DMS153 treated with DMSO at 0.1 percent for 48 hours (cell line): ENCODE measurements around the gene POU2F1.

Source experiments
- DNase-seq: peaks from one replicate; lab custom pipeline; 2025; ENCODE audit not compliant: unreplicated experiment; lab: John Stamatoyannopoulos, UW

Gene POU2F1

GRCh38 chr1:167268347-167268787 lies 47.7 kb downstream of the POU2F1 start:
- DNase-seq: no peak

- no peak for DNase-seq
These were observed 49.8 kb downstream of the POU2F1 start for GRCh38 chr1:167270349-167271092.

GRCh38 chr1:167272369-167272957 lies 51.8 kb downstream of the POU2F1 start:
- no peak for DNase-seq

- no peak for DNase-seq
These were observed 52.5 kb downstream of the POU2F1 start for GRCh38 chr1:167273027-167273800.

- no peak for DNase-seq
These were observed 53.4 kb downstream of the POU2F1 start for GRCh38 chr1:167274061-167274460.

- no peak for DNase-seq
These were observed 56.3 kb downstream of the POU2F1 start for GRCh38 chr1:167276969-167277368.

- DNase-seq: no peak
These were observed 57.8 kb downstream of the POU2F1 start for GRCh38 chr1:167278497-167278896.

- DNase-seq: no peak
These were observed 60.2 kb downstream of the POU2F1 start for GRCh38 chr1:167280912-167281311.

GRCh38 chr1:167288390-167289074 lies 67.8 kb downstream of the POU2F1 start:
- no peak for DNase-seq

- DNase-seq: no peak
These were observed 68.4 kb downstream of the POU2F1 start for GRCh38 chr1:167289075-167289442.

GRCh38 chr1:167289966-167290365 lies 69.3 kb downstream of the POU2F1 start:
- no peak for DNase-seq

- no peak for DNase-seq
These were observed 71.0 kb downstream of the POU2F1 start for GRCh38 chr1:167291539-167292185.

- DNase-seq: no peak
These were observed 71.5 kb downstream of the POU2F1 start for GRCh38 chr1:167292216-167292615.

GRCh38 chr1:167293057-167293456 lies 72.4 kb downstream of the POU2F1 start:
- no peak for DNase-seq

- DNase-seq: no peak
These were observed 73.8 kb downstream of the POU2F1 start for GRCh38 chr1:167294528-167294927.

GRCh38 chr1:167297222-167298214 lies 76.8 kb downstream of the POU2F1 start:
- no peak for DNase-seq

GRCh38 chr1:167298325-167298724 lies 77.6 kb downstream of the POU2F1 start:
- DNase-seq: no peak

GRCh38 chr1:167301355-167301754 lies 80.7 kb downstream of the POU2F1 start:
- DNase-seq: no peak

- DNase-seq: no peak
These were observed 83.5 kb downstream of the POU2F1 start for GRCh38 chr1:167304165-167304564.
